Stomach (tissue), 9 donors: Measurements from ENCODE around the gene SIGLECL1. TPM values are rescaled to one million over a fixed set of nuclear protein-coding genes. Genes with fewer than 3 reads are reported as not detected.

ENCODE experiments used
- DNase-seq, 2 donors: peaks; one replicate each; pipeline versions ENCODE4 v3.0.0 to v3.0.0-alpha.2; 2013 to 2019
- H3K27ac ChIP-seq, 5 donors: fragments of 200-600 bp in 4 of 5; sonication (generic) in 4 of 5; one replicate each; pipeline ENCODE4 v1.5.1; 2013 to 2019; ENCODE audit warnings: mild to moderate bottlenecking in 1 of 5, moderate library complexity in 1 of 5
- H3K27me3 ChIP-seq, 3 donors: fragments of 200-600 bp; sonication (generic); one replicate each; pipeline ENCODE4 v1.5.1; 2017 to 2019; ENCODE audit warnings: mixed run types in 1 of 3
- H3K36me3 ChIP-seq, 4 donors: fragments of 200-600 bp; sonication (generic); 1 replicate in 3 of 4; 2 replicates in 1 of 4; pipeline ENCODE4 v1.5.1; 2016 to 2019
- H3K4me1 ChIP-seq, 4 donors: fragments of 200-600 bp; sonication (generic); one replicate each; pipeline ENCODE4 v1.5.1; 2016 to 2019
- H3K4me3 ChIP-seq, 4 donors: fragments of 200-600 bp; sonication (generic) in 3 of 4; one replicate each; pipeline ENCODE4 v1.5.1; 2016 to 2019; ENCODE audit warnings: mild to moderate bottlenecking in 1 of 4
- H3K9me3 ChIP-seq, 4 donors: fragments of 200-600 bp; sonication (generic); one replicate each; pipeline ENCODE4 v1.5.1; 2016 to 2019
- EP300 ChIP-seq: sonication (generic); formaldehyde crosslinking; IDR thresholded peaks from one replicate; pipeline ENCODE4 v1.6.1; 2017; ENCODE audit warnings: antibody characterized with exemption
- POLR2A ChIP-seq, 4 donors: fragments of 450-650 bp; IDR thresholded peaks; one replicate each; pipeline ENCODE4 v1.6.1; 2016; ENCODE audit warnings: antibody characterized with exemption in 4 of 4, control low read depth in 2 of 4, mild to moderate bottlenecking in 1 of 4, moderate library complexity in 1 of 4
- POLR2AphosphoS5 ChIP-seq, 3 donors: sonication (generic); formaldehyde crosslinking; IDR thresholded peaks; one replicate each; pipeline ENCODE4 v1.6.1; 2016; ENCODE audit warnings: antibody characterized with exemption in 3 of 3
- WGBS, 5 donors: extraction: QIAGEN DNeasy Blood & Tissue Kit in 3 of 5; methylation state at CpG; one replicate each; pipeline versions ENCODE4 v1.1.5 to v1.1.7; 2013 to 2018; 5-methylcytosine and 5-hydroxymethylcytosine counted together
- intact Hi-C: fragments of 100-400 bp; cut with DNase I; formaldehyde crosslinking; loops from one replicate; pipeline ENCODE4 v1.15.1; 2023; ENCODE audit warnings: low total_unique reads
- polyA plus RNA-seq, 3 donors: library from polyadenylated mRNA; stranded (reverse); fragments of 200-250 nt; gene quantifications; one replicate each; pipeline ENCODE4 v1.2.3, GENCODE V29; 2013
- total RNA-seq, 5 donors: library from RNA; depleted of rRNA; stranded (reverse); fragments of >200 nt; gene quantifications; one replicate each; pipeline versions ENCODE4 v1.1.0 to v1.2.3, GENCODE V29; 2014 to 2016
- TF ChIP-seq, protein P1 (sequence below), 7 experiments: fragments of 450-650 bp in 4 of 7; fragments of 200-600 bp in 3 of 7; sonication (generic) in 3 of 7; IDR thresholded peaks; one replicate each; pipeline ENCODE4 v1.5.1; 2016 to 2019; ENCODE audit warnings: antibody characterized with exemption in 7 of 7, control low read depth in 2 of 7, mild to moderate bottlenecking in 1 of 7
- donor health status: healthy with polysubstance abuse.
- donor health status: Bipolar disorder and iron deficiency.
- donor health status: healthy.

Gene SIGLECL1
- total and polyA plus RNA-seq, 8 donors = not detected

DNA sequence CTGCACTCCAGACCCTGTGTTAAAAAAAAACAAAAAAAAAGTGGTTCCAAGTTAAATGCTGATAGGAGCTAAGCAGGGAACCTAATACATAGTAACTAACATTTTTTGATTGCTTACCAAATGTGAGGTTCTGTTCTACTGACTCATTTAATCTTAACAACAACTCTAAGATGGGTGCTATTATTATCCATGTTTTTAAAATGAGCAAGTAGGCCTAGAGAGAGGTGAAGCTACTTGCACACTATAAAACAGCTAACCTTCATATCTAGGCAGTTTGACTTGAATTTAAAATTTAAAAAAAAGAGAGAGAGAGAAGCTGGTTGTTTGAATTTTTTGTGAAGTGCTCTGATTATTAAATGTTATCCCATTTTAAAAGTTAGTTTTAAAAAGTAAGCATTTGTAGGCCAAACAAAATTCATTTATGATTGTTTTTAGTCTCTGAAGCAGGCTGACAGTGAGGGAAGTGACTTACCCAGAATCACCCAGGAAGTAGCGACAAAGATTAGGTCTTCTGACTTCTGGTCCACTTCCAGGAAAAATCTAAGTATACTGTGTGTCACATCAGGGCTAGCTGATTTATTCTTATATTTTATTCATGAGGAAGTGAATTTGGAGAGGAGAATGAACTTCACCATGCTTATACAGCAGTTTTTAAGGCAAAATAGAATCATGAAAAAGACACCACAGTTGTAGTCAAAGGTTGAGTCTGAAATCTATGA lies 2.4 kb downstream of the SIGLECL1 start:
- 67 to 86% (median 78%) methylated on average over 1 of the region's 1 CpG for WGBS, 5 donors

DNA sequence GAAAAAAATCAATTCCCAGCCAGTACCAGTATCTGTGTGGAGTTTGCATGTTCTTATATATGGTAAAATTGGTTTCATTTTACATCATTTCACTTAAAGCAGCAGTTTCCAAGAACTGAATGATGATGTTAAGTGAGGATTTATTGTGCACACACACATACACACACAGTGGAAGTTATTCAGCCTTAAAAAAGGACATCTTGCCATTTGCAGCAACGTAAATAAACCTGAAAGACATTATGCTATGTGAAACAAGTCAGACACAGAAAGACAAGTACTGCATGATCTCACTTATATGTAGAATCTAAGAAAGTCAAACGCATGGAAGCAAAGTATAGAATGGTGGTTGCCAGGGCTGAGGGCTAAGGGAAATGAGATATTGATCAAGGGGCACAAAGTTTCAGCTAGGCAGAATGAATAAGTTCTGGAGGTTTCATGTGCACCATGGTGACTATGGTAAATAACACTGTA lies 5.3 kb downstream of the SIGLECL1 start:
- Histone ChIP-seq H3K27me3 (peaks cover 0 to 8% (median 0%) of the 10 kb centered on the region in 3 donors), H3K36me3 (no peaks in the 10 kb centered on the region), H3K27ac (no peak overlapping the region), H3K9me3 (peaks cover 0 to 1% (median 0%) of the 10 kb centered on the region in 4 donors), H3K4me1 (no peaks in the 10 kb centered on the region), H3K4me3 (no peak overlapping the region)
- no peak for TF ChIP-seq EP300
- no peak for TF ChIP-seq POLR2A (IDR thresholded peaks at IDR 0.05)
- TF ChIP-seq POLR2AphosphoS5 (IDR thresholded peaks at IDR 0.05) = no peak
- TF ChIP-seq, protein P1, sequence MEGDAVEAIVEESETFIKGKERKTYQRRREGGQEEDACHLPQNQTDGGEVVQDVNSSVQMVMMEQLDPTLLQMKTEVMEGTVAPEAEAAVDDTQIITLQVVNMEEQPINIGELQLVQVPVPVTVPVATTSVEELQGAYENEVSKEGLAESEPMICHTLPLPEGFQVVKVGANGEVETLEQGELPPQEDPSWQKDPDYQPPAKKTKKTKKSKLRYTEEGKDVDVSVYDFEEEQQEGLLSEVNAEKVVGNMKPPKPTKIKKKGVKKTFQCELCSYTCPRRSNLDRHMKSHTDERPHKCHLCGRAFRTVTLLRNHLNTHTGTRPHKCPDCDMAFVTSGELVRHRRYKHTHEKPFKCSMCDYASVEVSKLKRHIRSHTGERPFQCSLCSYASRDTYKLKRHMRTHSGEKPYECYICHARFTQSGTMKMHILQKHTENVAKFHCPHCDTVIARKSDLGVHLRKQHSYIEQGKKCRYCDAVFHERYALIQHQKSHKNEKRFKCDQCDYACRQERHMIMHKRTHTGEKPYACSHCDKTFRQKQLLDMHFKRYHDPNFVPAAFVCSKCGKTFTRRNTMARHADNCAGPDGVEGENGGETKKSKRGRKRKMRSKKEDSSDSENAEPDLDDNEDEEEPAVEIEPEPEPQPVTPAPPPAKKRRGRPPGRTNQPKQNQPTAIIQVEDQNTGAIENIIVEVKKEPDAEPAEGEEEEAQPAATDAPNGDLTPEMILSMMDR (IDR thresholded peaks at IDR 0.05) = no peak
- WGBS, 5 donors = 40 to 60% (median 49%) methylated on average over 2 of the region's 2 CpGs
- no peak for DNase-seq
- intact Hi-C loops = no loop called here

More for the DNA sequence above, 2.4 kb downstream of the SIGLECL1 start:
- DNase-seq = no peak
- intact Hi-C loops = no loop called here
- TF ChIP-seq, protein P1 (IDR thresholded peaks at IDR 0.05) = no peak
- TF ChIP-seq POLR2A (IDR thresholded peaks at IDR 0.05) (no peak), POLR2AphosphoS5 (IDR thresholded peaks at IDR 0.05) (no peak), EP300 (no peak)
- no peak overlapping the region for H3K27ac ChIP-seq
- H3K4me1 ChIP-seq = no peaks in the 10 kb centered on the region
- H3K27me3 ChIP-seq = peaks cover 0 to 9% (median 0%) of the 10 kb centered on the region in 3 donors
- H3K36me3 ChIP-seq = no peaks in the 10 kb centered on the region
- H3K4me3 ChIP-seq = no peak overlapping the region
- peaks cover 0 to 8% (median 0%) of the 10 kb centered on the region in 4 donors for H3K9me3 ChIP-seq

GRCh38 chr19:51257471-51257870 lies 6.6 kb downstream of the SIGLECL1 start:
- intact Hi-C loops = no loop called here

More at GRCh38 chr19:51257471-51257870, 6.6 kb downstream of the SIGLECL1 start:
- no peaks in the 10 kb centered on the region for H3K36me3 ChIP-seq
- DNase-seq = no peak
- H3K4me3 ChIP-seq = no peak overlapping the region
- 73 to 85% (median 78%) methylated on average over 2 of the region's 2 CpGs for WGBS, 5 donors
- H3K27ac ChIP-seq = no peak overlapping the region
- peaks cover 0 to 5% (median 0%) of the 10 kb centered on the region in 3 donors for H3K27me3 ChIP-seq
- no peaks in the 10 kb centered on the region for H3K9me3 ChIP-seq
- no peaks in the 10 kb centered on the region for H3K4me1 ChIP-seq
- no peak for TF ChIP-seq POLR2AphosphoS5 (IDR thresholded peaks at IDR 0.05)
- TF ChIP-seq EP300 = no peak
- TF ChIP-seq, protein P1 (IDR thresholded peaks at IDR 0.05) = no peak
- TF ChIP-seq POLR2A (IDR thresholded peaks at IDR 0.05) = no peak
